CD8-positive, alpha-beta memory T cell (primary cell): ENCODE measurements around the gene NPAS3. TPM values are rescaled to one million over a fixed set of nuclear protein-coding genes. Genes with fewer than 3 reads are reported as not detected.

Experiments
- CTCF ChIA-PET: fragments of 350-600 bp; sonication (Branson Sonifier 250); formaldehyde crosslinking; loops from one replicate; lab custom pipeline; 2021; ENCODE audit warnings: antibody characterized with exemption; lab: Charles Lee
- POLR2A ChIA-PET: fragments of 350-600 bp; sonication (Branson Sonifier 250); formaldehyde crosslinking; loops from one replicate; lab custom pipeline; 2021; ENCODE audit warnings: antibody characterized with exemption; lab: Charles Lee
- DNase-seq, 5 donors: peaks; one replicate each; pipeline versions ENCODE4 v3.0.0 to v3.0.0-alpha.2; 2020 to 2022; ENCODE audit warnings: mixed read lengths in 1 of 5
- H3K27ac ChIP-seq: one replicate; pipeline ENCODE4 v1.7.0; 2013; ENCODE audit warnings: low read depth, mild to moderate bottlenecking, low read length, moderate library complexity
- H3K27me3 ChIP-seq: 2 replicates; pipeline ENCODE4 v1.7.0; 2013; ENCODE audit warnings: low read length, mild to moderate bottlenecking; ENCODE audit not compliant: insufficient read depth, poor library complexity, severe bottlenecking
- H3K36me3 ChIP-seq: 2 replicates; pipeline ENCODE4 v1.7.0; 2013; ENCODE audit warnings: mild to moderate bottlenecking, low read length, moderate library complexity; ENCODE audit not compliant: insufficient read depth
- H3K4me1 ChIP-seq: 2 replicates; pipeline ENCODE4 v1.7.0; 2013; ENCODE audit warnings: mild to moderate bottlenecking, low read length, moderate library complexity; ENCODE audit not compliant: insufficient read depth
- H3K4me3 ChIP-seq: 2 replicates; pipeline ENCODE4 v1.7.0; 2013; ENCODE audit warnings: mild to moderate bottlenecking, low read length
- H3K9me3 ChIP-seq: 2 replicates; pipeline ENCODE4 v1.7.0; 2013; ENCODE audit warnings: mild to moderate bottlenecking, low read length
- H3K27ac Mint-ChIP-seq, 8 donors: one replicate each; pipeline ENCODE4 v1.8.0; 2020 to 2021; ENCODE audit warnings: mixed read lengths in 8 of 8, mild to moderate bottlenecking in 6 of 8, inconsistent platforms in 3 of 8, moderate library complexity in 3 of 8
- H3K27me3 Mint-ChIP-seq, 2 donors: one replicate each; pipeline ENCODE4 v1.8.0; 2020 to 2021; ENCODE audit warnings: mixed read lengths in 2 of 2, mild to moderate bottlenecking in 1 of 2, moderate library complexity in 1 of 2
- H3K36me3 Mint-ChIP-seq, 3 donors: one replicate each; pipeline ENCODE4 v1.8.0; 2020 to 2021; ENCODE audit warnings: mixed read lengths in 3 of 3, inconsistent platforms in 1 of 3, mild to moderate bottlenecking in 1 of 3
- H3K4me1 Mint-ChIP-seq, 3 donors: one replicate each; pipeline ENCODE4 v1.8.0; 2020 to 2021; ENCODE audit warnings: mixed read lengths in 3 of 3, inconsistent platforms in 1 of 3, mild to moderate bottlenecking in 1 of 3
- H3K4me3 Mint-ChIP-seq, 7 donors: one replicate each; pipeline ENCODE4 v1.8.0; 2020 to 2021; ENCODE audit warnings: mixed read lengths in 7 of 7, mild to moderate bottlenecking in 6 of 7, moderate library complexity in 4 of 7, inconsistent platforms in 2 of 7
- H3K9me3 Mint-ChIP-seq, 5 donors: one replicate each; pipeline ENCODE4 v1.8.0; 2020 to 2022; ENCODE audit warnings: mixed read lengths in 5 of 5, mild to moderate bottlenecking in 3 of 5, moderate library complexity in 2 of 5, inconsistent platforms in 1 of 5
- polyA plus RNA-seq: library from polyadenylated mRNA; unstranded; fragments of 300-500 nt; fragmentation: Illumina TruSeq; gene quantifications from one replicate; pipeline ENCODE4 v1.2.3, GENCODE V29; 2021
- total RNA-seq, 2 experiments: library from RNA; stranded (reverse); gene quantifications; one replicate each; pipeline ENCODE4 v1.2.3, GENCODE V29; 2021

NPAS3 gene
- total and polyA plus RNA-seq, 3 experiments from 2014 or later: not detected

GRCh38 chr14:33675415-33676130 lies 736.9 kb downstream of the NPAS3 start:
- H3K27me3 ChIP-seq: no peaks in the 10 kb centered on the region
- H3K27ac ChIP-seq: no peak overlapping the region
- no peaks in the 10 kb centered on the region for H3K36me3 Mint-ChIP-seq
- ChIA-PET CTCF (no interaction called here), POLR2A (no interaction called here)
- no peak overlapping the region for H3K4me3 Mint-ChIP-seq
- H3K4me3 ChIP-seq: no peak overlapping the region
- no peak for DNase-seq
- H3K27me3 Mint-ChIP-seq: no peaks in the 10 kb centered on the region
- H3K4me1 Mint-ChIP-seq: no peaks in the 10 kb centered on the region
- H3K27ac Mint-ChIP-seq: no peak overlapping the region
- H3K4me1 ChIP-seq: no peaks in the 10 kb centered on the region
- H3K9me3 Mint-ChIP-seq: peaks cover 0 to 3% (median 0%) of the 10 kb centered on the region in 5 donors
- H3K9me3 ChIP-seq: no peaks in the 10 kb centered on the region
- no peaks in the 10 kb centered on the region for H3K36me3 ChIP-seq

GRCh38 chr14:33676135-33676566 lies 737.5 kb downstream of the NPAS3 start:
- no peaks in the 10 kb centered on the region for H3K4me1 Mint-ChIP-seq
- H3K9me3 Mint-ChIP-seq: peaks cover 0 to 3% (median 0%) of the 10 kb centered on the region in 5 donors
- H3K4me3 ChIP-seq: no peak overlapping the region
- no peaks in the 10 kb centered on the region for H3K36me3 Mint-ChIP-seq
- ChIA-PET CTCF (no interaction called here), POLR2A (no interaction called here)
- H3K27me3 ChIP-seq: no peaks in the 10 kb centered on the region
- no peak overlapping the region for H3K4me3 Mint-ChIP-seq
- H3K27ac Mint-ChIP-seq: no peak overlapping the region
- H3K27me3 Mint-ChIP-seq: no peaks in the 10 kb centered on the region
- DNase-seq: no peak
- no peak overlapping the region for H3K27ac ChIP-seq
- no peaks in the 10 kb centered on the region for H3K36me3 ChIP-seq
- H3K9me3 ChIP-seq: no peaks in the 10 kb centered on the region
- H3K4me1 ChIP-seq: no peaks in the 10 kb centered on the region

- CTCF ChIA-PET: no interaction called here
- Mint-ChIP-seq H3K9me3 (peaks cover 0 to 3% (median 0%) of the 10 kb centered on the region in 5 donors), H3K36me3 (no peaks in the 10 kb centered on the region), H3K4me1 (no peaks in the 10 kb centered on the region), H3K27me3 (no peaks in the 10 kb centered on the region), H3K27ac (no peak overlapping the region), H3K4me3 (no peak overlapping the region)
- H3K27me3 ChIP-seq: no peaks in the 10 kb centered on the region
- no peak overlapping the region for H3K27ac ChIP-seq
- no peak overlapping the region for H3K4me3 ChIP-seq
- no peak for DNase-seq
- POLR2A ChIA-PET: interaction anchor here (0.6 kb wide), 1 partner anchor 217 kb away, joined by 4 read pairs; no protein-coding TSS in a partner anchor
- H3K4me1 ChIP-seq: no peaks in the 10 kb centered on the region
- no peaks in the 10 kb centered on the region for H3K9me3 ChIP-seq
- no peaks in the 10 kb centered on the region for H3K36me3 ChIP-seq
These were observed 738.2 kb downstream of the NPAS3 start for GRCh38 chr14:33676891-33677290.

GRCh38 chr14:33678005-33678404 lies 739.3 kb downstream of the NPAS3 start:
- POLR2A ChIA-PET: no interaction called here
- H3K36me3 Mint-ChIP-seq: no peaks in the 10 kb centered on the region
- Histone ChIP-seq H3K4me3 (no peak overlapping the region), H3K27me3 (no peaks in the 10 kb centered on the region), H3K9me3 (no peaks in the 10 kb centered on the region), H3K36me3 (no peaks in the 10 kb centered on the region), H3K4me1 (no peaks in the 10 kb centered on the region), H3K27ac (no peak overlapping the region)
- no peak overlapping the region for H3K27ac Mint-ChIP-seq
- H3K9me3 Mint-ChIP-seq: peaks cover 0 to 3% (median 0%) of the 10 kb centered on the region in 5 donors
- H3K27me3 Mint-ChIP-seq: no peaks in the 10 kb centered on the region
- no peak overlapping the region for H3K4me3 Mint-ChIP-seq
- H3K4me1 Mint-ChIP-seq: no peaks in the 10 kb centered on the region
- CTCF ChIA-PET: no interaction called here
- no peak for DNase-seq

GRCh38 chr14:33679025-33679424 lies 740.3 kb downstream of the NPAS3 start:
- CTCF ChIA-PET: no interaction called here
- no peaks in the 10 kb centered on the region for H3K36me3 Mint-ChIP-seq
- POLR2A ChIA-PET: no interaction called here

GRCh38 chr14:33679461-33680225 lies 741.0 kb downstream of the NPAS3 start:
- no peaks in the 10 kb centered on the region for H3K36me3 Mint-ChIP-seq
- CTCF ChIA-PET: no interaction called here
- H3K27ac Mint-ChIP-seq: no peak overlapping the region
- Histone ChIP-seq H3K27me3 (no peaks in the 10 kb centered on the region), H3K9me3 (no peaks in the 10 kb centered on the region), H3K4me3 (no peak overlapping the region), H3K27ac (no peak overlapping the region), H3K4me1 (no peaks in the 10 kb centered on the region), H3K36me3 (no peaks in the 10 kb centered on the region)
- no peaks in the 10 kb centered on the region for H3K4me1 Mint-ChIP-seq
- no peaks in the 10 kb centered on the region for H3K27me3 Mint-ChIP-seq
- DNase-seq: no peak
- POLR2A ChIA-PET: no interaction called here
- peaks cover 0 to 3% (median 2%) of the 10 kb centered on the region in 5 donors for H3K9me3 Mint-ChIP-seq
- H3K4me3 Mint-ChIP-seq: no peak overlapping the region

More at GRCh38 chr14:33679025-33679424, 740.3 kb downstream of the NPAS3 start:
- H3K4me1 ChIP-seq: no peaks in the 10 kb centered on the region
- no peak overlapping the region for H3K27ac ChIP-seq
- Mint-ChIP-seq H3K9me3 (peaks cover 0 to 3% (median 1%) of the 10 kb centered on the region in 5 donors), H3K4me3 (no peak overlapping the region), H3K4me1 (no peaks in the 10 kb centered on the region), H3K27ac (no peak overlapping the region), H3K27me3 (no peaks in the 10 kb centered on the region)
- H3K27me3 ChIP-seq: no peaks in the 10 kb centered on the region
- H3K9me3 ChIP-seq: no peaks in the 10 kb centered on the region
- no peak for DNase-seq
- H3K4me3 ChIP-seq: no peak overlapping the region
- H3K36me3 ChIP-seq: no peaks in the 10 kb centered on the region

- Histone ChIP-seq H3K4me1 (no peaks in the 10 kb centered on the region), H3K9me3 (no peaks in the 10 kb centered on the region), H3K27ac (no peak overlapping the region), H3K27me3 (no peaks in the 10 kb centered on the region), H3K4me3 (no peak overlapping the region), H3K36me3 (no peaks in the 10 kb centered on the region)
- peaks cover 0 to 5% (median 2%) of the 10 kb centered on the region in 5 donors for H3K9me3 Mint-ChIP-seq
- no peaks in the 10 kb centered on the region for H3K36me3 Mint-ChIP-seq
- CTCF ChIA-PET: no interaction called here
- POLR2A ChIA-PET: no interaction called here
- H3K4me3 Mint-ChIP-seq: no peak overlapping the region
- no peaks in the 10 kb centered on the region for H3K4me1 Mint-ChIP-seq
- H3K27me3 Mint-ChIP-seq: peaks cover 0 to 4% of the 10 kb centered on the region in 2 donors
- no peak for DNase-seq
- H3K27ac Mint-ChIP-seq: no peak overlapping the region
These were observed 742.2 kb downstream of the NPAS3 start for GRCh38 chr14:33680873-33681272.

GRCh38 chr14:33682760-33683159 lies 744.1 kb downstream of the NPAS3 start:
- Histone ChIP-seq H3K27me3 (no peaks in the 10 kb centered on the region), H3K36me3 (no peaks in the 10 kb centered on the region), H3K27ac (no peak overlapping the region), H3K4me3 (no peak overlapping the region), H3K4me1 (no peaks in the 10 kb centered on the region), H3K9me3 (no peaks in the 10 kb centered on the region)
- Mint-ChIP-seq H3K4me3 (no peak overlapping the region), H3K27me3 (peaks cover 0 to 4% of the 10 kb centered on the region in 2 donors), H3K4me1 (no peaks in the 10 kb centered on the region), H3K27ac (no peak overlapping the region), H3K36me3 (no peaks in the 10 kb centered on the region), H3K9me3 (peaks cover 0 to 8% (median 2%) of the 10 kb centered on the region in 5 donors)
- ChIA-PET POLR2A (no interaction called here), CTCF (no interaction called here)
- DNase-seq: no peak
